OCI-LY7 (cell line): Measurements from ENCODE around the gene SPPL3. TPM values are rescaled to one million over a fixed set of nuclear protein-coding genes. Genes with fewer than 3 reads are reported as not detected.
A peak's percentile ranks its signal among the peaks of the same experiment; 100 is the strongest.
"Not testable (repeated sequence)": the region's sequence is repeated elsewhere in the genome, so short reads cannot be mapped to it uniquely, and the experiment has no call there.

ENCODE experiments used
- BruUV-seq: library from RNA; stranded (reverse); fragments of 400-500 nt; replicated peaks from 2 replicates; lab custom pipeline; 2021; lab: Mats Ljungman, UMichigan
- CTCF ChIA-PET: fragments of 300-600 bp; sonication (Branson Sonifier 250); formaldehyde crosslinking; loops from one replicate; lab custom pipeline; 2022; ENCODE audit warnings: antibody characterized with exemption; ENCODE audit not compliant: unreplicated experiment; lab: Charles Lee
- POLR2A ChIA-PET: fragments of 300-600 bp; sonication (Branson Sonifier 250); formaldehyde crosslinking; loops from one replicate; lab custom pipeline; 2022; ENCODE audit warnings: antibody characterized with exemption; lab: Charles Lee
- DNase-seq: peaks from one replicate; pipeline ENCODE4 v3.0.0-alpha.2; 2015; ENCODE audit warnings: low spot score
- H2AFZ ChIP-seq: fragments of 200-600 bp; sonication (generic), shearing (Covaris generic); 2 replicates; pipeline ENCODE4 v1.6.1; 2014; ENCODE audit warnings: mild to moderate bottlenecking, antibody characterized with exemption, low read length, moderate library complexity
- H3K27ac ChIP-seq: fragments of 200-600 bp; sonication (generic); 2 replicates; pipeline ENCODE4 v1.5.1; 2014; ENCODE audit warnings: mixed run types, low read depth, mild to moderate bottlenecking, moderate library complexity, low read length, inconsistent platforms; ENCODE audit not compliant: poor library complexity, severe bottlenecking
- H3K36me3 ChIP-seq: fragments of 200-600 bp; sonication (generic); 2 replicates; pipeline ENCODE4 v1.6.1; 2014; ENCODE audit warnings: mild to moderate bottlenecking, antibody characterized with exemption, low read length, moderate library complexity, mixed read lengths; ENCODE audit not compliant: insufficient read depth
- H3K4me1 ChIP-seq: fragments of 200-600 bp; sonication (generic); 2 replicates; pipeline ENCODE4 v1.5.1; 2014; ENCODE audit warnings: mild to moderate bottlenecking, low read length; ENCODE audit not compliant: insufficient read depth, poor library complexity, severe bottlenecking
- H3K4me2 ChIP-seq: fragments of 200-600 bp; sonication (generic); 2 replicates; pipeline ENCODE4 v1.6.1; 2014; ENCODE audit warnings: mild to moderate bottlenecking, low read length
- H3K4me3 ChIP-seq: fragments of 200-600 bp; sonication (generic); 2 replicates; pipeline ENCODE4 v1.5.1; 2014; ENCODE audit warnings: mild to moderate bottlenecking, low read depth, low read length; ENCODE audit not compliant: poor library complexity, severe bottlenecking
- H3K79me2 ChIP-seq: fragments of 200-600 bp; sonication (generic); 2 replicates; pipeline ENCODE4 v1.6.1; 2016; ENCODE audit warnings: low read depth, mild to moderate bottlenecking, low read length, moderate library complexity, mixed read lengths; ENCODE audit not compliant: insufficient read depth
- H3K9me2 ChIP-seq: fragments of 200-600 bp; sonication (generic); 2 replicates; pipeline ENCODE4 v1.6.1; 2016; ENCODE audit warnings: mild to moderate bottlenecking, low read length, mixed read lengths; ENCODE audit not compliant: insufficient read depth
- H3K9me3 ChIP-seq: fragments of 200-600 bp; sonication (generic); 2 replicates; pipeline ENCODE4 v1.6.1; 2014; ENCODE audit warnings: mild to moderate bottlenecking, mixed run types, low read length, mixed read lengths
- H4K20me1 ChIP-seq: fragments of 200-600 bp; sonication (generic); 2 replicates; pipeline ENCODE4 v1.6.1; 2014; ENCODE audit warnings: mild to moderate bottlenecking, antibody characterized with exemption, low read length, moderate library complexity, mixed read lengths; ENCODE audit not compliant: insufficient read depth
- CTCF ChIP-seq: fragments of 200-600 bp; sonication (generic); conservative IDR thresholded peaks from 2 replicates; pipeline ENCODE4 v1.5.1; 2014; ENCODE audit warnings: mild to moderate bottlenecking, antibody characterized with exemption, low read length, moderate library complexity, mixed read lengths
- EZH2phosphoT487 ChIP-seq: fragments of 200-600 bp; sonication (generic); IDR thresholded peaks from 2 replicates; pipeline ENCODE4 v1.6.1; 2018; ENCODE audit warnings: low read depth, borderline replicate concordance, mild to moderate bottlenecking, mixed run types, antibody characterized with exemption, low read length, moderate library complexity, mixed read lengths
- intact Hi-C: fragments of 100-400 bp; cut with micrococcal nuclease; formaldehyde crosslinking; loops from one replicate; pipeline ENCODE4 v1.10.0; 2022; ENCODE audit not compliant: unreplicated experiment
- total RNA-seq, 2 experiments: library from RNA; depleted of rRNA in 1 of 2; stranded (reverse); fragments of >200 nt in 1 of 2; shearing (Covaris generic) in 1 of 2; gene quantifications; 2 replicates each; pipeline ENCODE4 v1.2.3, GENCODE V29; 2014 to 2022

Gene SPPL3
- total RNA-seq, 2 experiments from 2014 or later, result 8.6 to 36.6 TPM

- Histone ChIP-seq H3K9me3 (peaks cover 31% of the 10 kb centered on the region), H3K4me2 (no peak overlapping the region), H3K79me2 (peaks cover 3% of the 10 kb centered on the region; the same call in 1 of the 2 replicates), H3K9me2 (no peaks in the 10 kb centered on the region), H4K20me1 (0 out of 2 replicates have a peak, but pooled peaks cover 1% of the 10 kb centered on the region), H2AFZ (no peak overlapping the region), H3K4me1 (peaks cover 33% of the 10 kb centered on the region), H3K27ac (no peak overlapping the region), H3K36me3 (peaks cover 30% of the 10 kb centered on the region), H3K4me3 (no peak overlapping the region)
- ChIA-PET CTCF (no interaction called here), POLR2A (no interaction called here)
- TF ChIP-seq CTCF (no peak), EZH2phosphoT487 (no peak)
- intact Hi-C loops, result no loop called here
- no peak for DNase-seq
- no TSS peak for BruUV-seq
Observed at GRCh38 chr12:120793357-120793756, 110.8 kb downstream of the SPPL3 start.

GRCh38 chr12:120792456-120792855, 111.7 kb downstream of the SPPL3 start:
- DNase-seq, H2AFZ ChIP-seq, BruUV-seq, H3K9me2 ChIP-seq, H4K20me1 ChIP-seq, intact Hi-C loops, H3K79me2 ChIP-seq, H3K4me3 ChIP-seq: not testable (repeated sequence)
- H3K36me3 ChIP-seq, result peaks cover 30% of the 10 kb centered on the region
- H3K4me1 ChIP-seq, result peaks cover 24% of the 10 kb centered on the region
- CTCF ChIA-PET, result interaction anchor here (0.6 kb wide), 1 partner anchor 117 kb away, joined by 5 read pairs; no protein-coding TSS in a partner anchor
- peak overlapping the region; percentile 52 for H3K27ac ChIP-seq
- H3K4me2 ChIP-seq, result peak overlapping the region; percentile 51
- POLR2A ChIA-PET, result interaction anchor here (0.7 kb wide), 1 partner anchor 126 kb away, joined by 3 read pairs; no protein-coding TSS in a partner anchor
- peaks cover 31% of the 10 kb centered on the region for H3K9me3 ChIP-seq

GRCh38 chr12:120791669-120792176, 112.4 kb downstream of the SPPL3 start:
- CTCF ChIA-PET, result interaction anchor here (0.6 kb wide), 1 partner anchor 117 kb away, joined by 5 read pairs; no protein-coding TSS in a partner anchor
- peaks cover 3% of the 10 kb centered on the region; the same call in 1 of the 2 replicates for H3K79me2 ChIP-seq

More at GRCh38 chr12:120791669-120792176, 112.4 kb downstream of the SPPL3 start:
- peaks cover 29% of the 10 kb centered on the region for H3K36me3 ChIP-seq
- POLR2A ChIA-PET, result interaction anchor here (0.6 to 0.7 kb wide), 2 partner anchors 127 to 678 kb away, joined by 3 read pairs; no protein-coding TSS in a partner anchor
- TF ChIP-seq EZH2phosphoT487 (no peak), CTCF (no peak)
- peak overlapping the region; percentile 52 for H3K27ac ChIP-seq
- H3K9me2 ChIP-seq, result no peaks in the 10 kb centered on the region
- no peak overlapping the region for H3K4me3 ChIP-seq
- H4K20me1 ChIP-seq, result no peaks in the 10 kb centered on the region
- DNase-seq, result peak; percentile 39
- peaks cover 20% of the 10 kb centered on the region for H3K4me1 ChIP-seq
- H3K9me3 ChIP-seq, result peaks cover 31% of the 10 kb centered on the region
- intact Hi-C loops, result no loop called here
- no peak overlapping the region for H2AFZ ChIP-seq
- no TSS peak for BruUV-seq
- peak overlapping the region; percentile 51 for H3K4me2 ChIP-seq
